GM18951 (cell line): ENCODE results near the gene TNFSF4.

Source experiments
- POLR2A ChIP-seq: IDR thresholded peaks from 4 replicates; pipeline ENCODE4 v1.6.1; 2011; ENCODE audit warnings: mild to moderate bottlenecking; ENCODE audit not compliant: insufficient read length, insufficient read depth; ENCODE audit errors: extremely low read depth
- in situ Hi-C: fragments of 300-500 bp; cut with MboI; formaldehyde crosslinking; loops from one replicate; pipeline ENCODE4 v1.12.0; 2022; ENCODE audit warnings: low sequenced_read_pairs, mixed read lengths, inconsistent platforms; ENCODE audit not compliant: unreplicated experiment

The TNFSF4 gene

GRCh38 chr1:173202424-173203145 lies 4.5 kb downstream of the TNFSF4 start:
- in situ Hi-C loops, result loop anchor here (10.0 to 25.0 kb wide), 2 partner anchors 210 to 368 kb away; no protein-coding TSS in a partner anchor

GRCh38 chr1:173201969-173202368 lies 5.2 kb downstream of the TNFSF4 start:
- in situ Hi-C loops, result loop anchor here (10.0 to 25.0 kb wide), 2 partner anchors 210 to 367 kb away; no protein-coding TSS in a partner anchor
- TF ChIP-seq POLR2A, result no peak

More at GRCh38 chr1:173202424-173203145, 4.5 kb downstream of the TNFSF4 start:
- no peak for TF ChIP-seq POLR2A

GRCh38 chr1:173195596-173196088 lies 11.5 kb downstream of the TNFSF4 start:
- in situ Hi-C loops, result no loop called here
- no peak for TF ChIP-seq POLR2A

- in situ Hi-C loops, result no loop called here
- no peak for TF ChIP-seq POLR2A
Measured at GRCh38 chr1:173193639-173194038, 13.5 kb downstream of the TNFSF4 start.

- in situ Hi-C loops, result no loop called here
- TF ChIP-seq POLR2A, result no peak
Measured at GRCh38 chr1:173191011-173191705, 16.0 kb downstream of the TNFSF4 start.

- in situ Hi-C loops, result no loop called here
- TF ChIP-seq POLR2A, result no peak
Measured at GRCh38 chr1:173190101-173190936, 16.8 kb downstream of the TNFSF4 start.

GRCh38 chr1:173187671-173188237 lies 19.4 kb downstream of the TNFSF4 start:
- no peak for TF ChIP-seq POLR2A
- in situ Hi-C loops, result no loop called here

- TF ChIP-seq POLR2A, result no peak
- in situ Hi-C loops, result no loop called here
Measured at GRCh38 chr1:173181791-173182190, 25.3 kb downstream of the TNFSF4 start.

- in situ Hi-C loops, result no loop called here
- TF ChIP-seq POLR2A, result no peak
Measured at GRCh38 chr1:173176246-173176645, 30.9 kb downstream of the TNFSF4 start.

- TF ChIP-seq POLR2A, result no peak
- in situ Hi-C loops, result no loop called here
Measured at GRCh38 chr1:173175514-173176145, 31.5 kb downstream of the TNFSF4 start.

- no peak for TF ChIP-seq POLR2A
- in situ Hi-C loops, result no loop called here
Measured at GRCh38 chr1:173173388-173173787, 33.7 kb downstream of the TNFSF4 start.

- in situ Hi-C loops, result no loop called here
- no peak for TF ChIP-seq POLR2A
Measured at GRCh38 chr1:173171152-173171551, 36.0 kb downstream of the TNFSF4 start.

- in situ Hi-C loops, result no loop called here
- no peak for TF ChIP-seq POLR2A
Measured at GRCh38 chr1:173168941-173169340, 38.2 kb downstream of the TNFSF4 start.

GRCh38 chr1:173164686-173165085 lies 42.4 kb downstream of the TNFSF4 start:
- in situ Hi-C loops, result no loop called here
- no peak for TF ChIP-seq POLR2A
